HG02870 (cell line): ENCODE results near the gene WNT9A.
"Not testable (repeated sequence)": the region's sequence is repeated elsewhere in the genome, so short reads cannot be mapped to it uniquely, and the experiment has no call there.

Experiments used
- ATAC-seq: cut with Tn5 transposase; IDR thresholded peaks from one replicate; pipeline ENCODE4 v1.9.1; 2021; ENCODE audit warnings: mild to moderate bottlenecking, moderate library complexity; ENCODE audit not compliant: unreplicated experiment

The WNT9A gene

DNA sequence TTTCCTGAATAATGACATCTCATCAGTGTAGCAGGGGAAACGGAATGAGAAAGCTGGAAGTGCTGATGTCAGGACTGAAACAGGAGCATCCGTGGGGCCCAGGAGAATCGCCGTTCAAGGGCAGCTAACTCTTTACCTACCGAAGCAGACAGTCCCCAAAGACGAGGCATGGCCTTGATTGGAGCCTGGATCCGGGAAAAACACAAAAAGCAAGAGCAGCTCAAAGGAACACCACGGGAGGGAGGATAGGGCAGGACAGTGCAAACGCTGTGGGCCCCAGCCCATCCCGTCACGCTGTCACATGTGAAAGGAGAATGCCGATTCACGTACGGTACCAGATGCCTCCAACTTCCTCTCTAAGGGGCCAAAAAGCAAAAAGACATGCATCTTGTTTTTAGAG, 34.9 kb downstream of the WNT9A start:
- no peak for ATAC-seq

DNA sequence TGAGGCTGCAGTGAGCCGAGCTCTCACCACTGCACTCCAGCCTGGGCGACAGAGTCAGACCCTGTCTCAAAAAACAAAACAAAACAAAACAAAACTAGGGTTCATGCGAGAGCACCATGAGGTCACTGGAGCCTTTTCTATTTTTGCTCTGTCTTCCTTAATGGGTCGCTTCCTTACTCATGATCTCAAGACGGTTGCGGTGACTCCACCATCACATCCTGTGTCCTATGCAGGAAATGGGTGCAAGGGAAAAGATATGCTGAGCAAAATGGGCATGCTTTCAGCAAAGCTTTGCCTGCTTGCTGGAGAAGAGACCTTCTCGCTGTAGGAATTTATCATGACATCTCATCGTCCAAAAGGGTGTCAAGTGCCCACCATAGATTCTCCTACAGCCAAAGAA, 36.4 kb downstream of the WNT9A start:
- no peak for ATAC-seq

DNA sequence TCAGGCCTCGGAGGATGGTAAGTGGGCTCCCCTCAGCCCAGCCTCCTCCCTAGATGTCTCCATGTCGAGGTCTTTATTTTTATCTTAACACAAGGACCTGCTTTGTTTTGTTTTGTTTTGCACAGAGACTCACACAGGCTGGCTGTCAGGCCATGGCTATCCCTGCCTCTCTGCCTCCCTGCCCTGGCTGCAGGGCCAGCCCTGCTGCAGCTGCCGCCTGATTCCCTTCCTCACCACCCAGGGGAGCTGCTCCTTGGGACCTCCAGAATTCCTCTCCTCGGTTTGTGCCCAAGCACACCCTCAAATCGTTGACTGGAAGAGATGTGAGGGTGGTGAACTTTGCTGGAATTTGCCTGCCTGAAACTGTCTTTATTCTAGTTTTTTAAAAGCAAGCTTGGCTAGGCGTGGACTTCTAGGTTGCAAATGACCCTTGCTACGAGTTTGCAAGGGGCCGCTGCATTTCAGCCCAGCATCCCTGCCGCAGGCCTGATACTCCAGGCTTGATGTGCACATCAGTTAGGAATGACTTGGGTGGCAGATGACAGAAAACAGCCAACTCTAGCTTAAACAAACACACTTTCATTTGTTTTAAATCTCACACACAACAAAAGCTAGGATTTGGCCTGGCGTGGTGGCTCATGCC, 37.1 kb downstream of the WNT9A start:
- ATAC-seq: no peak

DNA sequence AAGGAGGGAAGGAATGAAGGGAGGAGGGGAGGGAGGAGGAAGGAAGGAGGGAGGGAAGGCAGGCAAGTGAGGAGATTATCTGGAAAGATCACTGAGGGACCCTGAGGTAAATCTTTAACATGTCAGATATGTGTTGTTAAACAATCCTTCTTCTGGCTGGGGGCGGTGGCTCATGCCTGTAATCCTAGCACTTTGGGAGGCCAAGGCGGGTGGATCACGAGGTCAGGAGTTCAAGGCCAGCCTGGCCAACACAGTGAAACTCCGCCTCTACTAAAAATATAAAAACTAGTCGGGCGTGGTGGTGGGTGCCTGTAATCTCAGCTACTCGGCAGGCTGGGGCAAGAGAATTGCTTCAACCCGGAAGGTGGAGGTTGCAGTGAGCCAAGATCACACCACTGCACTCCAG, 37.8 kb downstream of the WNT9A start:
- not testable (repeated sequence) for ATAC-seq

DNA sequence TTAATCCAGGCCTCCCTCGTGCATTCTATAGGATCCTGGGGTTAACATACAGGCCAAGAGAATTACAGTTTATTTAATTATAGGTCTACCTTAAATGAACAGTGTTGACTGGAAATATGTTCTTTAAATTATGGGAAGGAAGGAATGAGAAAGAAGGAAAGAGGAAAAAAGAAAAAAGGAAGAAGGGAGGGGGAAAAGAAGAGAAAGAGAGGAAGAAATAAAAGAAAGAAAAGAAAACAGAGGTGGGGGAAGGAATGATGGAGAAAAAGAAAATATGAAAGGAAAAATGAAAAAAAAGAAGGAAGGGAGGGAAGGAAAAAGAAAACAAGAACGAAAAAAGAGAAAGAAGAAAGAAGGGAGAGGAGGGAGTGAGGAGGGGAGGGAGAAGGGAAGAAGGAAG, 38.5 kb downstream of the WNT9A start:
- no peak for ATAC-seq

DNA sequence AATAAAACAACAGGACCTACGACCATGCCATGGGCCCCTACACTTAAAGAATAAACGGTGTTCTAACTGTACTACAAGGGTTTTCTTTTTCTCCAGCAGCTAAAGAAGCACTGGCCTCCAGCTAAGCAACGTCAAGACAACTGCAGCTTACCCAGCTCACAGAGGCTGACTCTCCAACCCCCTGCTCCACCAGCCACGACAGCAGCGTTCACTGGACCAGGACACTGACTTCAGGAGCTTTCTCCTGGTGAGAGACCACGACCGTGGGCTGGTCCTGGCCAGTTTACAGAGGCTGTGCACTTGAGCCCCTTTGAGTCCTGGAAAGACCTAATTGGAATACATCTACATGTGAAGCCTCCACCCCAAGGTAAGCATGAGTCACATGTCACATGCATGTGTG, 39.4 kb downstream of the WNT9A start:
- no peak for ATAC-seq

DNA sequence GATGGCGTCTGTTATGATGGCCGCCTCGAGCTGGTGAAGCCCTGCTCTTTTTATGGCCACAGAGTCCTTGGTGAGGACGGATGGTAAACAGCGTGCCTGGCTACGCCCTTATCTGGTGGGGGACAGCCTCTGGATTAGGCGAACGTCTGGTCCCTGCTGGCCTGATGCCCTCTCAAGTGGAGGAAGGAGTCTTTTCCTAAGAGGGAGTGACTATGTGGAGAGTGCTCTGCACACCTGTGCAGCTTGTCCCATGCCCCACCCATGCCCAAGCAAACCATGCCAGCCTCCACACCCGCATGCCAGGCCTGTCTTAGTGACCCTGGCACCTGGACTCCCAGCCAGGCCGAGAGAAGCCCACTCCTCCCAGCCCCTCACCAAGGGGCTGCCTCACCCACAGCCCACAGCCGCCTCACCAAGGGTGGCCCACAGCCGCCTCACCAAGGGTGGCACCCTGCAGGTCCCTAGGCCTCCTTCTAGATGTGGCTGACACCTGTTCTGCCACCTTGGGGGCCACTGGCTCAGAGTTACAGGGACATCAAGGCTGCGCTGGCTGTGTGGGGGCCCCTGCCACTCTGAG, 40.2 kb downstream of the WNT9A start:
- no peak for ATAC-seq

DNA sequence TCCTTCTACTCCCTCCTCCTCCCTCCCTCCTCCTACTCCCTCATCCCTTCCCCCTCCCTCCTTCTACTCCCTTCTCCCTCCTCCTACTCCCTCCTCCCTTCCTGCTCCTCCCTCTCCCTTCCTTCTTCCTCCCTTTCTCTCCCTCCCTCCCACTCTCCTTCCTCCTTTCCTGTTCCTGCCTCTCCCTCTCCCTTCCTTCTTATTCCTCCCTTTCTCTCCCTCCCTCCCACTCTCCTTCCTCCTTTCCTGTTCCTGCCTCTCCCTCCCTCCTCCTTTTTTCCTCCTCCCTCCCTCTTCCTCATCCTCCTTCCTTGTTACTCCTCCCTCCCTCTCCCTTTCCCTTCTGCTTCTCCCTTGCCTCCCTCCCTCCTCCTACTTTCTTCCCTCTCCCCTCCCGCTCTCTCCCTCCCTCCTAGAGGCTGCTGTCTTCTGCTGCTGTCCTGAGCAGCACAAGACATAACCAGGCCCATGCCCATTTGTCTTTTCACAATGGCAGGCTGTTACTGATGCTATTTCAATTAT, 41.1 kb downstream of the WNT9A start:
- no peak for ATAC-seq

DNA sequence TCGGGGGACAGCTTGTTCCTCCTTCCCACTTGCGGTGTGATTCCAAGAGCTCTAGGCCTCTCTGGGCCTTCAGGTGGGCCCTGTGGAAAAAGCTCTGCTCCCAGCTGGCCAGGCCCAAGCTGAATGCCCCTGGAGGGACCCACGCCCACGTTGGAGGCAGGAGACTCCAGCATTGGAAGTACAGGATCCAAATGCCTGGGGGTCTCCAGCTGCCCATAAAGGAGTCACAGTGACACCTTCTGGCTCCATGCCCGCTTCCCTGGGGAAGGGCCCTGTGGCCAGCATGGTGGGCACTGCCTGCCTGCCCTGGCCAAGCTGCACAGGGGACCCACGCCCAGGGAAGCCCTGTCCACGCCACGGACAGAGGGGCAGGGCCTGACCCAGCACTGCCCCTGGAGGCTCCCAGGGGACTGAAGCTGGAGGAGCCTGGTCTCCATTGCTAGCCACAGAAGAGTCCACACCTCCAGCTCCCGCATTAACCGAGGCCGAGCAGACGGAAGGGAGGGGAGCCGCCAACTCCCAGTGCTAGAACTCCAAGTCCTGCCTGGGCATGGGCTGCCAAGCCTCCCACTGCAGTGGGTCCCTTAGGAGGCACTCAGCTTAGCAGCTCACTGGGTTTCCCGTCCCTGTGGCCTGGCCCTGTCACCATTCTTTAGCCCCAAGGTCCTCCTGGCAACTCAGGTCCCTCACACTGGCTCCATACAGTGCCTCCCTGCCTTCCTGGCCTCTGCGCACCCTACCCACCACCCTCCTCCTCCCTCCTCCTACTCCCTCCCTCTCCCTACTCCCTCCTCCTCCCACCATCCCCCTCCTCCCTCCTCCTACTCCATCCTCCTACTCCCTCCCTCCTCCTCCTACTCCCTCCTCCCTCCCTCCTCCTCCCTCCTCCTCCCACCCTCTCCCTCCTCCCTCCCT, 41.9 kb downstream of the WNT9A start:
- ATAC-seq: no peak

DNA sequence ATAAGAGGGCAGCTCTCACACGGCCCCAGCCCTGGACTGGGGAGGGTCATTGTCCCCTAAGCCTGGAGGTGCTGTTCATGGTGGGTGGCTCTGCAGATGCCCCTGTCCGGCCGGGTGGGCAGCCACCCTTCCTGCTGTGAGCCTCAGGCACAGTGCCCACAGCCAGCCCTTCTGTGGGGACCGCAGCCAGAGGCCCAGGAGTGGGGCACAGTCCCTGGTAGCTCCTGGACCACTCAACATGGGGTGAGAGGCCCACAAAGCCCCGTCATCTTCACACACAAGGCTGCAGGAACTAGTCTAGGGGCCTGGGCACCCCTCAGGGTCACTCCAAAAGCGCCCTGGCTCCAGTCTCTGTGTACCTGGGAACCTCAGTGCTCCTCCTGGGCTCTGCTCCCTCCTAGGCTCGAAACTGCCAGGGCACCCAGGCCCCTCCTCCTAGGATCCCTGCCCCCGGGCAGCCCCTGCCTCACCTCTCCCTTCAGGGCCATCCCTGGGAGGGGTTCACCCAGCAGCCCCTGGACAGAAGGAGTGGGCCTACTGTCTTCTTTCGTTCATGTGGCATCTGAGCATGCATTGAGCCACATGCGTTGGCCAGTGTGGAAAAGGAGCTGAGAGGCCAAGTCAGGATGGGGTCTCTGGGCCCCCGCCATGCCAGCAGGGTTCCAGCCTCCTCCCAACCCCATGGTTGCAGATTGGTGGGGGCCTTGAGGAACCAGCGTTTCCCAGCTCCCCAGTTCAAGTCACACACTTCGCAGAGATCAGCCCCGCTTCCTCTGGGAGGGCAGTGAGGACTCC, 43.0 kb downstream of the WNT9A start:
- ATAC-seq: no peak

DNA sequence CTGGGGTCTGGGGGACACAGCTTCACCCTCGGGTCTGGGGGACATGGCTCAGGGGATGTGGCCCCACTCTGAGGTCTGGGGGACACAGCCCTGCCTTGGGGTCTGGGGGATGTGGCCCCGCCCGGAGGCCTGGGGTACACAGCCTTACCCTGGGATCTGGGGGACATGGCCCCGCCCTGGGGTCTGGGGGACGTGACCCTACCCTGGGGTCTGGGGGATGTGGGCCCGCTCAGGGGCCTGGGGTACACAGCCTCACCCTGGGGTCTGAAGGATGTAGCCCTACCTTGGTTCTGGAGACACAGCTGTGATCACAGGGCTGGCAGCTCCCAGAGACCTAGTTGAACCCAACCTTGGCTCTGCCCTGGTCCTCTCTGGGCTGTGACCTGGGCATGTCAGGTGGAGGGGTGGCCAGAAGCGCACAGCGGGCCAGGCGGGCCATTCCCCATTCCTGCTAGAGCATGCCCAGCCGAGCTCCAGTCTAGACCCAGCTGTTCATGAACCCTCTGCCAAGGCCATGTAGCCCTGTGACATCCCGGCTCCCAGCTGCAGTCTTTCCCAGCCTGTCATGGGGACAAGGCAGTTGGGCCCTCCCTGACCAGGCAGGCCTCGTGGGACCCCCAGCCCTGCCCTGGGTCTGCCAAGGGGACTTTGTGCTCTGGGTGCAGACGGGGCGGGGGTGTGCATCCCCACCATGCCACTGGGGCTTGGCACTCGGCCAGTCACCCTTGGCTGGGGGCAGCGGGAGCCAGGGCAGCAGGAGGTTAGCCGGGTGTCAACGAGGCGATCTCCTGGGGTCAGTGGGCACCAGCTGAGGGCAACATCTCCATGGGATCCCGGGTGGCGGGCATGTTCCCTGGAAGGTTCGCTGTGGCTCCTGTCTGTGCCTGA, 43.9 kb downstream of the WNT9A start:
- ATAC-seq: no peak

DNA sequence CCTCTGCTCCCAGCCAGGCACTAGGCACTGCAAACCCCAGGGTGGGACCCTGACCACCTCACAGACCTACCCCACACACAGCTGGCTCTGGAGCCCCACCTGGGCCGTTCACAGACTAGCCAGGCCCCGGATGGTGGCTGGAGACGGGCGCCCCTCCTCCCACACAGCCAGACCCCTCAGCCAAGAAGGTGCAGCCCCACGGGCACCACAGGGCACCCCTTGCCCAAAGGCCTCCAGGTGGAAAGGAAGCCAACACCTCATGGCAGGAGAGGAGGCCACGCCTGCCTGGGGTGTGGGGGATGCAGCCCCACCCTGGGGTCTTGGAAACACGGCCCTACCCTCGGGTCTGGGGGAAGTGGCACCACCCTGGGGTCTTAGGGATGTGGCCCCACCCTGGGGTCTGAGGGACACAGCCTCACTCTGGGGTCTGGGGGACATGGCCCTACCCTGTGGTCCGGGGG, 44.6 kb downstream of the WNT9A start:
- no peak for ATAC-seq

DNA sequence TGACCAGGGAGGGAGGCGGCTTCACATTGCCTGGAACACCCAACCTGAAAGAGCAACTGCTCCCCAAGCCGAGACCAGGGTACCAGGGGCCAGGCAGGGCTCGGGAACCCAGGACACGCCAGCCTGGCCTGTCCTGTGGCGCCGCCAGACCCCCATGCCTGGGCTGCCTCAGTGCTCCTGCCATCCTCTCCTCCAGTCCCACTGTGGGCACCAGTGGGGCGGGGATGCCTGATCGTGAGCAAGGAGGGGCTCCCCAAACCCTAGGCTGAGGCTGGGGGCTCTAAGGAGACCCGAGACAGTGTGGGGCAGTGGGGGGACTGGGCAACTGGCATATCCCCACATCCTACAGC, 45.1 kb downstream of the WNT9A start:
- no peak for ATAC-seq

DNA sequence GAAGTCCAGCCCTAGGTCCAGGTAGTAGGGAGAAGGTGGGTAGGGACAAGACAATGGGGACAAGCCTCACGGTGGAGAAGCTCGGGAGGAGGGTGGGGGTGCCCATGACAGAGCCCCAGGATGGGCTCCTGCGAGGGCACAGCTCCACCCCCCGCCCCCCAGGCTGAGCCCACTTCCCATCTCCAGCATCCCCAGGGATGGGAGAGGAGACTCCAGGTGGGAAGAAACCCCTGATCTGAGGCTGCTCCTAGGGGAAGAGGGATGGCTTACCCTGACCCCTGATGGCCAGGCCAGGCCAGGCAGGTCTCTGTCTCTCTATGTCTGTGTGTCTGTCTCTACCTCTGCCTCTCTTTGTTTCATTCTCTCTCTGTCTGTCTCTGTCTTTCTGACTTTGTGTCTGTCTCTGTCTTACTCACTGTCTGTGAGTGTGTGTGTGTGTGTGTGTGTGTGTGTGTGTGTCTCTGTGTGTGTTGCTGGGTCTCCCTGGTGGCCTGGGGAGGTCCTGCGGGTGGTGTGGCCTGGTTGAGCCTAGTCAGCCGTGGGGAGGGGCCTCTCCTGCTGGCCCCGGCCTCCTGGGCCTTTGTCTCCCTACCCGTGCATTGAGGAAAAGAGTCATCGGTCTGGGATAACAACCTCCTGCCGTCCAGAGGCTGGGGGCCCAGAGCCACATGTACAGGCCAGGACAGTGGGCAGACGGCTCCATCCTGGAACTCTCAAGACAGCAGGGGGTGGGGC, 45.7 kb downstream of the WNT9A start:
- no peak for ATAC-seq

DNA sequence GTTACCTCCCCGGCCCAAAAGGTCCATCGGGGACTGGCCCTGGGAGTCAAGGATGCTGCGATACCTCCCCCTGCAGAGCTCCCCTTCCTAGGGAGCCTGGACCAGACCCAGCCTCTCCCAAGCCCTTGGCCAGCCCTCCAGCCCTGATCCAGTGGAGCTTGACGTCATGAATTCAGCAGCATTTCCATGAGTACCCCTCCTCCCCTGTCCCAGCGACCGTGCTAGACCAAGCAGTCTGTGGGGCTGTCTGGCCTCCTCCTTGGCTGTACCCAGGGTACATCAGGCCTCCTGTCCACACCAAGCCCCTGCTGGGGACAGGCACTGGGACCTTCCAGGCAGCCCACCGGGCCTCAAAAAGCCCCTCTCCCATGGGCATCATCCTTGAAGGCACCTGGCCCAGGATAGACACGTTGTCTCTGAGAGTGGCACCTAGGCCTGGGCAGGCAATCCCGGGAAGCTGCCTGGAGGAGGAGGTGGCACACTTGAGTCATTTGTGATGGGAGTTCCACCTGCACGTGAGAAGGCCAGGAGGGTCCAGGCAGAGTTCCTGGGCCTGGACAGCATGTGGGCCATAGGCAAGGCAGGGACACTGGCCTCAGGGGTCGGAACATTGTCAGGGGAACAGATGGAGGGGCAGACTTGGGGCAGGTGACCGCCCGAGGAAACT, 46.4 kb downstream of the WNT9A start:
- no peak for ATAC-seq

DNA sequence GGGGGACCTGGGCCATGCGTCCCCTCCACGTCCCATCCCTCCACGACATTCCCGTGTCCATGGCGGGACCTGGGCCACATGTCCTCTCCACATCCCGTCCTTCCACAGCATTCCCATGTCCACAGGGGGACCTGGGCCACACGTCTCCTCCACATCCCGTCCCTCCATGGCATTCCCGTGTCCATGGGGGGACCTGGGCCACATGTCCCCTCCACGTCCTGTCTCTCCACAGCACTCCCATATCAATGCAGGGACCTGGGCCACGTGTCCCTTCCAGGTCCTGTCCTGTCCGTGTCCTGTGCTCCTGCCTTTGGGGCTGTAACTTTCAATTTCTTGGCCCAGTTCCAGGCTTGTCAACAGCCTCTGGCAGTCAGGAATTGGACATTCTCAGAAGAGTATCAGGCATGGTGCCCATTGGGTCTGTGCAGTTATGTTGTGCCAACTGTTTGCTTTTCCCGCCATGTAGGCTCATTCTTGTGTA, 47.1 kb downstream of the WNT9A start:
- ATAC-seq: no peak

DNA sequence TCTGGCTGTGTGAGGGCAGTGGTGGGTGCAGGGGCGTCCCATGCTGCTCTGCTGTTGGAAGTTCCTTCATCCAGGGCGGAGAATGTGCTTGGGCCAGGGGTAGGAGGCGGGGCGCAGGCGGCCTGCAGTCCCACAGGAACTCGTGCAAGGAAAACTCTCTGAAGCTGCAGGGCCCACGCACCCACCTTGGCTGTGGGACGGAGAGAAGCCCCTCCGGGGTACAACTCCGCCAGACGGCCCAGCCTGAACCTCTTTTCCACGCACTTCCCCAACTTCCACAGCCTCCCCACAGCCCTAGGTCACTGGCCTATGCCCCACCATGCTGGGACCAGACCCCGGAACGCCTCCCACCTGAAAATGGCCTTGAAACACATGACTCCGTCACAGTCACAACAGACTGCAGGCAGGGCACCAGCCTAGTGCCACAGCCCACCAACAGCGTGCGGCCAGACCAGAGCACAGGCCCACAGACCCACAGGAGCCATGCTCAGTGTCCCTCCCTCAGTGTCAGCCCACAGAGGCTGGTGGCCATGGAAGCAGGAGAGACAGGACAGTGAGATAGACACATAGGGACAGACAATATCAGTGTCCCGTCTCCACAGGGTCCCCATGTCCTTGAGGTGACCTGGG, 47.8 kb downstream of the WNT9A start:
- no peak for ATAC-seq

DNA sequence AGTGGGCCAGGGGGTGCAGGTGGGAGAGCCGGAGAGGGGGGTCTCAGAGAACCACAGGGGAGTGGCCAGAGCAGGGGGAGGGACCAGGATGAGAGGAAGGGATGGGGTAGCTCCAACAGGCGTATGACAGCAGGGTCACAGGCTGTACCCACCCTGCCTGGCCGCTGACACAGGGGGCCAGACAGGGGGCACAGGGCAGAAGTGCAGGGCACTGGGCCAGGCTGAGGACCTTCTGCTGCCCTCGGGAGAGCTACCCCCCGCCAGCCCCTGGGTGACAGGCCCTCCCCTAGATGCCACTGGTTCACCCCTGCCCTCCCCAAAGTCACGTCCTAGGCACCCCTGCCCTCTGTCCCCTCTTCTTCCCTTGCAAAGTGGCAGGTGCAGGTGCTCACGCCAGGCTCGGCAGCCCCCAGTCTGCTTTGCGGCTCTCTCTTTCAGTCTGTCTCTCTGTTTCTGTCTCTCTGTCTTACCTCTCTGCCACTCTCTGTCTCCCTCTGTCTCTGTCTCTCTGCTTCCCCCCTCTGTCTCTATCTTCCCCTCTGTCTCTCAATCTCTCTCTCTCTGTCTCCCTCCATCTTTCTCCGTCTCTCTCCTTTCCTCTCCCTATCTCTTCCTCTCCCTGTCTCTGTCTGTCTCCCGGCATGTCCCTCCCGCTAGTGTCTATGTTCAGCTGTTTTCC, 48.5 kb downstream of the WNT9A start:
- ATAC-seq: no peak
